SU-DHL-6 (cell line): ENCODE measurements around the gene DGKB.

Experiments
- H2AFZ ChIP-seq: fragments of 200-600 bp; sonication (generic); 2 replicates; pipeline ENCODE4 v1.6.1; 2014; ENCODE audit warnings: low read depth, mild to moderate bottlenecking, moderate library complexity, mixed read lengths, antibody characterized with exemption, low read length; ENCODE audit not compliant: severe bottlenecking
- H3F3A ChIP-seq: fragments of 200-600 bp; shearing (Covaris generic); 2 replicates; pipeline ENCODE4 v1.6.0; 2016; ENCODE audit warnings: antibody characterized with exemption, mild to moderate bottlenecking; ENCODE audit not compliant: insufficient read depth
- H3K27ac ChIP-seq: fragments of 200-600 bp; sonication (generic); 2 replicates; pipeline ENCODE4 v1.5.1; 2016; ENCODE audit warnings: low read depth, mild to moderate bottlenecking, low read length, moderate library complexity, mixed read lengths
- H3K27me3 ChIP-seq: fragments of 200-600 bp; sonication (generic), shearing (Covaris generic); 2 replicates; pipeline ENCODE4 v1.6.0; 2014; ENCODE audit warnings: mild to moderate bottlenecking, low read length
- H3K36me3 ChIP-seq: fragments of 200-600 bp; sonication (generic); 2 replicates; pipeline ENCODE4 v1.6.1; 2014; ENCODE audit warnings: mild to moderate bottlenecking, low read length, mixed read lengths
- H3K4me2 ChIP-seq: fragments of 300-600, 200-600 bp; shearing (Covaris generic), sonication (generic); 2 replicates; pipeline ENCODE4 v1.6.0; 2014; ENCODE audit warnings: low read length, low read depth, mild to moderate bottlenecking; ENCODE audit not compliant: poor library complexity, severe bottlenecking
- H3K4me3 ChIP-seq: fragments of 200-600 bp; sonication (generic); 2 replicates; pipeline ENCODE4 v1.5.1; 2014; ENCODE audit warnings: antibody characterized with exemption, low read length, mild to moderate bottlenecking, mixed read lengths; ENCODE audit not compliant: insufficient read depth, poor library complexity, severe bottlenecking
- H3K79me2 ChIP-seq: fragments of 200-600 bp; sonication (generic); 2 replicates; pipeline ENCODE4 v1.6.1; 2014; ENCODE audit warnings: mild to moderate bottlenecking, low read length, moderate library complexity; ENCODE audit not compliant: insufficient read depth
- H3K9ac ChIP-seq: fragments of 200-600 bp; sonication (generic); 2 replicates; pipeline ENCODE4 v1.7.0; 2014; ENCODE audit warnings: mild to moderate bottlenecking, low read length
- H3K9me2 ChIP-seq: fragments of 200-600 bp; sonication (generic); replicated peaks from 2 replicates; pipeline ENCODE4 v1.6.1; 2014; ENCODE audit warnings: low read length; ENCODE audit not compliant: insufficient read depth
- H3K9me3 ChIP-seq: fragments of 200-600 bp; sonication (generic); 2 replicates; pipeline ENCODE4 v1.6.1; 2014; ENCODE audit warnings: low read length, mixed read lengths; ENCODE audit not compliant: insufficient read depth
- H4K20me1 ChIP-seq: fragments of 200-600 bp; sonication (generic); 2 replicates; pipeline ENCODE4 v1.6.1; 2014; ENCODE audit warnings: low read depth, mild to moderate bottlenecking, antibody characterized with exemption, low read length, moderate library complexity, mixed read lengths
- CTCF ChIP-seq: fragments of 200-600 bp; sonication (generic); IDR thresholded peaks from one replicate; pipeline ENCODE4 v1.5.1; 2017; ENCODE audit warnings: antibody characterized with exemption, mild to moderate bottlenecking, low read length, moderate library complexity; ENCODE audit not compliant: insufficient read depth, poor library complexity, severe bottlenecking
- EZH2phosphoT487 ChIP-seq: fragments of 200-600 bp; sonication (generic), shearing (Covaris generic); conservative IDR thresholded peaks from 2 replicates; pipeline ENCODE4 v1.6.1; 2018; ENCODE audit warnings: mild to moderate bottlenecking, antibody characterized with exemption, low read length, moderate library complexity, mixed read lengths

DGKB gene

DNA sequence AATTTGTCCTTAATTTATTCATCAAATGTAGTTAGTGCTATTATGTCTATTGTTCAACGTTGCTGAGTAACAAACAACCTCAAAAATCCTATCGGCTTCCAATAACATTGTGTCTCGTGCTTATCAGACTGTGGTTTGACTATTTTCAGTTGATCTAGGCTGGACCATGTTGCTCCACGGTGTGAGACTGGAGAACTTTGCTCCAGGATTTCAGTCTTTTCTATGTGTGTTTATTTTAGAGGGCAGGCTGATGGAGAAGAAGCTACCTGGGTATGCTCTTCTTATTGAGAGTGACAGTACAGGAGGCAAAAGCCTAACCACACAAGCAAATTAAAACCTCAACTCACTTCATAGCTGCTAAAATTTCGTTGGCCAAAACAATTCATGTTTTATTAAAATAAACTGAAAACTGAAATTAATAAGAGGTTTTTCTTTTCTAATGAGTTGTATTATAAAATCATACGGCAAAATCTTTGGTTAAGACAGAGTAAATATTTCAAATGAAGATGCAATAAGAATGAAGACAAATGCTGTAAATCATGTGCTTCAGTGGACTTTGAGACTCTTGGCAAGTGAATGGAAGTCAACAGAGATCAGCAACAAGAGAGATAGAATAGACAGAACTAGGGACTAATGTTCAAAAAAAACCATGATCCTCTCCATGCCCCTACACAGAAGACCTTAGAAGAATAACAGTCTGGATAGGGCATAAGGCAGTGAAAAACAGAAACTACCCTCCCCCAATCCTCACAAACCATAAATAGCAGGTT, 495.1 kb downstream of the DGKB start:
- H3K9ac ChIP-seq = no peak overlapping the region
- H3F3A ChIP-seq = no peaks in the 10 kb centered on the region
- no peak overlapping the region for H3K4me3 ChIP-seq
- no peaks in the 10 kb centered on the region; the same call in 1 of the 2 replicates for H3K9me2 ChIP-seq
- no peak overlapping the region for H3K4me2 ChIP-seq
- H3K9me3 ChIP-seq = no peaks in the 10 kb centered on the region
- no peak overlapping the region for H2AFZ ChIP-seq
- no peaks in the 10 kb centered on the region for H3K27me3 ChIP-seq
- no peaks in the 10 kb centered on the region for H3K36me3 ChIP-seq
- H3K27ac ChIP-seq = no peak overlapping the region
- H3K79me2 ChIP-seq = no peaks in the 10 kb centered on the region
- no peaks in the 10 kb centered on the region for H4K20me1 ChIP-seq
- no peak for TF ChIP-seq EZH2phosphoT487
- TF ChIP-seq CTCF = no peak

- Histone ChIP-seq H2AFZ (no peak overlapping the region), H3K9ac (no peak overlapping the region), H3K4me2 (no peak overlapping the region), H3K27me3 (no peaks in the 10 kb centered on the region), H3K9me3 (no peaks in the 10 kb centered on the region), H3F3A (no peaks in the 10 kb centered on the region), H3K4me3 (no peak overlapping the region), H3K27ac (no peak overlapping the region), H3K79me2 (no peaks in the 10 kb centered on the region), H3K9me2 (no peaks in the 10 kb centered on the region; the same call in 1 of the 2 replicates), H4K20me1 (no peaks in the 10 kb centered on the region), H3K36me3 (no peaks in the 10 kb centered on the region)
- TF ChIP-seq EZH2phosphoT487 = no peak
- no peak for TF ChIP-seq CTCF
Measured at GRCh38 chr7:14403587-14403986, 499.0 kb downstream of the DGKB start.

- Histone ChIP-seq H3K27me3 (no peaks in the 10 kb centered on the region), H4K20me1 (no peaks in the 10 kb centered on the region), H3K79me2 (no peaks in the 10 kb centered on the region), H2AFZ (no peak overlapping the region), H3K27ac (no peak overlapping the region), H3K9me3 (no peaks in the 10 kb centered on the region), H3K9ac (no peak overlapping the region), H3K4me3 (no peak overlapping the region), H3K4me2 (no peak overlapping the region), H3F3A (no peaks in the 10 kb centered on the region), H3K36me3 (no peaks in the 10 kb centered on the region), H3K9me2 (no peaks in the 10 kb centered on the region)
- TF ChIP-seq CTCF (no peak), EZH2phosphoT487 (no peak)
Measured at GRCh38 chr7:14400271-14400670, 502.3 kb downstream of the DGKB start.
